DMS 273 (cell line): ENCODE data around the gene PRKAR1B.
"Not testable (repeated sequence)": the region's sequence is repeated elsewhere in the genome, so short reads cannot be mapped to it uniquely, and the experiment has no call there.

Experiments used
- DNase-seq: peaks from one replicate; lab custom pipeline; 2025; ENCODE audit not compliant: unreplicated experiment; lab: John Stamatoyannopoulos, UW

PRKAR1B gene

GRCh38 chr7:562789-563628 lies 164.1 kb downstream of the PRKAR1B start:
- no peak for DNase-seq

- no peak for DNase-seq
These were observed 164.8 kb downstream of the PRKAR1B start for GRCh38 chr7:562374-562675.

- no peak for DNase-seq
These were observed 165.3 kb downstream of the PRKAR1B start for GRCh38 chr7:561631-562373.

GRCh38 chr7:560966-561630 lies 166.0 kb downstream of the PRKAR1B start:
- no peak for DNase-seq

GRCh38 chr7:559396-559705 lies 167.7 kb downstream of the PRKAR1B start:
- no peak for DNase-seq

GRCh38 chr7:557558-557881 lies 169.6 kb downstream of the PRKAR1B start:
- DNase-seq, result no peak

- DNase-seq, result no peak
These were observed 170.1 kb downstream of the PRKAR1B start for GRCh38 chr7:556837-557557.

- no peak for DNase-seq
These were observed 170.7 kb downstream of the PRKAR1B start for GRCh38 chr7:556291-556826.

GRCh38 chr7:555551-556160 lies 171.4 kb downstream of the PRKAR1B start:
- DNase-seq, result no peak

GRCh38 chr7:553636-554111 lies 173.4 kb downstream of the PRKAR1B start:
- no peak for DNase-seq

- no peak for DNase-seq
These were observed 174.0 kb downstream of the PRKAR1B start for GRCh38 chr7:552868-553635.

GRCh38 chr7:552151-552867 lies 174.8 kb downstream of the PRKAR1B start:
- not testable (repeated sequence) for DNase-seq

GRCh38 chr7:551615-551970 lies 175.5 kb downstream of the PRKAR1B start:
- not testable (repeated sequence) for DNase-seq

GRCh38 chr7:550881-551614 lies 176.0 kb downstream of the PRKAR1B start:
- DNase-seq, result no peak

GRCh38 chr7:549891-550625 lies 177.0 kb downstream of the PRKAR1B start:
- no peak for DNase-seq

GRCh38 chr7:549066-549890 lies 177.8 kb downstream of the PRKAR1B start:
- DNase-seq, result no peak

GRCh38 chr7:548401-548800 lies 178.7 kb downstream of the PRKAR1B start:
- DNase-seq, result no peak
